HG02759 (cell line): Measurements from ENCODE around the gene SYNPR.
A peak's percentile ranks its signal among the peaks of the same experiment; 100 is the strongest.
"Not testable (repeated sequence)": the region's sequence is repeated elsewhere in the genome, so short reads cannot be mapped to it uniquely, and the experiment has no call there.

ENCODE experiments used
- ATAC-seq: cut with Tn5 transposase; IDR thresholded peaks from one replicate; pipeline ENCODE4 v1.9.1; 2021; ENCODE audit warnings: mild to moderate bottlenecking, moderate library complexity; ENCODE audit not compliant: unreplicated experiment

Gene SYNPR

GRCh38 chr3:63278171-63279004, at the start of gene SYNPR:
SYNPR (plus strand) TSS chr3:63278308.
- ATAC-seq, result no peak

DNA sequence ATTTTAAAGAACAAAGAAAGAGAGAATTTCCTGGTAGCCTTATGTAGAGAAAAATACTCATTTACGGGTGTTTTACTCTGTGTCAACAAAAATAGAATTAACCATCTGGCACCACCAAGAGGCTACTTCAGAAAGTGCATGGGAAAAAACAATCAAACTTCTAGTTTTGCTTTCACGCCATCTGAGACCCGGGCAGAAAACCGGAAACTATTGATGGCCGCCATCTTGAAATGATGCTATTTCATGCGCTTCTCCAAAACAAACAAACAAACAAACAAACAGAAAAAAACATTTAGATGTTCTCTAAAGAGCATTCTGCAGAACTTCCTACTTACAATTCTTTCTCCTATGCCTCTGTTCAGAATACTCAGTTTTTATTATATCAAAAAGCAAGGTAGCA, 49.4 kb upstream of the SYNPR start:
- peak; percentile 77 for ATAC-seq

DNA sequence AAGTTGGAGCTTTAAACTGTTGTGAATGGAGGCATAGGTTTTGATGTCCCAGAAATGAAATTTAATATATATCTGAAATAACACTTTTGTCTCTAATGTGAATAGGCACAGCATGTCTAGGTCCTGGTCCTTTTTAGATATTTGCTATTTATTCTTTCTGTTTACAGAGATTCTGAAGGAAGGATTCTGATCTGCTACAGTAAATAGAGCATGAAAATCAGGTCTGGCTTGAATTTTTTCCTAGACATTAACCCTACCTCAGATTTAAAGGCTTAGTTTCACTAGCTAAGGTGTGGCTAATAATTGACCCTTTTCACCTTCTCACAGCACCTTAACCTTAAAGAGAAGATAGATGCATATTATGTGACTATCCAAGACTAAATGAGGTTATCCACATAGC, 48.0 kb upstream of the SYNPR start:
- no peak for ATAC-seq

DNA sequence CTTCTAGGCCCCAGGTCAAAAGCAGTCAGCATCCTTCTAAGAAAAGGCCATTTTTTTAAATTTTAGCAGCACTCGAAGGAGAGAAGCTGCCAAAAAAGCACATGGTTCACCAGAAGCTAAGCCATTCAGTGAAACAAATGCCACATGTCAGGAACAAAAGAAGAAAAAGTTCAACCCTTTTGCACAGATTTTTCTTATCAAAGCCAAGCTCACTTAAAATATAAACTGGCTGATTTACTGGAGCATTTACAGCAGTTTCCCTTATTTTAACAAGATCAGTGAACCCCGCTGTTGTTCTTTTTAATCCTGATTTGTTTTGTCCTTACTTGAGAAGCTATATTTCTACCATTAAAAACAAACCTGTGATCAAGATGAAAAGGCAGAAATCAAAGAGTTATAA, 46.5 kb upstream of the SYNPR start:
- no peak for ATAC-seq

GRCh38 chr3:63232764-63233396, 45.2 kb upstream of the SYNPR start:
- ATAC-seq, result no peak

- ATAC-seq, result no peak
These were observed 37.7 kb upstream of the SYNPR start for GRCh38 chr3:63240381-63240902.

GRCh38 chr3:63242124-63242523, 36.0 kb upstream of the SYNPR start:
- no peak for ATAC-seq

DNA sequence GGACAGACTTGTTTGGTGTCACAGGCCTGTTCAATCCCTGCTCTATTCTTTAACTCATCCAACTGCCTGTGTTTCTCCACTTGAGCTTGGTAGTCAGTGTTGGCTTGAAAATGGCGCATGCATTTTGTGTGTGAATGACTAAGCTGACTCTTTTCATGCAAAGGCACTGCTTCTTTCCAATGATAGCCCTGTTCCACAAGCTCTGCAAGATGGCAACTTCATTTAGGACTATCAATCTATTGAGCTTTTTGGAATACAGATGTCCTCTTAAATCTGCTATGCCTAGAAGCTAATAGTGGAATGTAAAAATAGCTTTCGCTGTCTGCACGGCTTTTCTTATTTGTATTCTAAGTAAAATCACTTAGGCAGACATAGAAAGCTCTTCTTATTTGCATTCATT, 33.6 kb upstream of the SYNPR start:
- no peak for ATAC-seq

DNA sequence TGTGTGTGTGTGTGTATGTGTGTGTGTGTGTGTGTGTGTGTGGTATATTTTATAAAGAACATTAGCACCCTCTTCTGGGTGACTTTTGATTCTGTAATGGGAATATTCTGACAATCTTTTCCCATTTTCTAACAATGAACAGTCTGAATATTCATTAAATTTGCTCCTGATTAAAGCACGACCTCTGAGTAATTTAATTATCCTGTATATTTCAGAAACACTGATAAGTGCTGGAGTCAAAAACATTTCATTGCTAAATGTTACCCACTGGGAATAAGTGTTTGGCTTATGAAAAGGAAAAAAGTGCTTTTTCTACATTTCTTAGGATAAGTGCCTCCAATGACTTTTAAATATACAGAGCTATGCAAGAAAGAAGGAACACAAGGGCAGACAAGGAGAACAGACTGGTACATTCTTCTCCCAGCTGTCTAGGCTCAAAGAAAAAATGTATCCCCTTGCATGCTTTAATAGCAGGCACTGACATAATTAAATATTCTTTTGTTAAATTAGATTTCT, 32.3 kb upstream of the SYNPR start:
- ATAC-seq, result no peak

DNA sequence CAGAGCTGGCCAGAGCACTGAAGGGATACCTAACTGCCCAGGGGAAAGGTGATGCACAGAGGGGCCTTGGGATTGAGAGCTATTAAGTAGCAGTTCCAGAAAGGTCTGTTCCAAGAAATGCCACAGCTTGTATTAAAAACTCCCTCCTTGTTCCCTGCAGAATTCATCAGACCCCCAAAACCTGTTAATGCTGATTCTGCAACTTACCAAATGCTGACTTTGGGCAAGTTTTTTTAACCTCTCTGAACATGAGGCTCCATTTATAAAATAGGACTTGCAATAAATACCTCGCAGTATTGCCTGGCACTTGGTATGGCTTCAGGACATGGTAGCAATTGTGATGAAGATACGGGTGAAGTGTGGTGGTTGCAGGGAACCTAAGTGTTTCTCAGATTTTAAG, 30.1 kb upstream of the SYNPR start:
- ATAC-seq, result no peak

DNA sequence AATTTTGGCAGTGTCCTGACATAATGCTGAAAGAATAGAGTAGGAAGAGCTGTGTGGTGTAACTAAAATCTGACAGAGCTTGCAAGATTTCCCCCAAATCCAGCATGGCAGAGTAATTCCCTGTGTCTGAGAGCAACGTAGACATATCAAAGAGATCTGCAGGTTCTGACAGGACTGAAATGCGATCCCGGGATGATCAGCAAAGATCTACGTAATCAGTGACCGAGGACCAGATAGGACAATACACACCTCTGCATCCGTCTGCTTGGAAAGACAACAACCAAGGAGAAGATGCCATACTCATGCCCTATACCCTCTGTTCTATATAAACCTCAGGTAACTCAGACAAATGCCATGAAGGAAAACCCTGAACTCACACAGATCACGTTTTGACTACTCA, 26.6 kb upstream of the SYNPR start:
- no peak for ATAC-seq

DNA sequence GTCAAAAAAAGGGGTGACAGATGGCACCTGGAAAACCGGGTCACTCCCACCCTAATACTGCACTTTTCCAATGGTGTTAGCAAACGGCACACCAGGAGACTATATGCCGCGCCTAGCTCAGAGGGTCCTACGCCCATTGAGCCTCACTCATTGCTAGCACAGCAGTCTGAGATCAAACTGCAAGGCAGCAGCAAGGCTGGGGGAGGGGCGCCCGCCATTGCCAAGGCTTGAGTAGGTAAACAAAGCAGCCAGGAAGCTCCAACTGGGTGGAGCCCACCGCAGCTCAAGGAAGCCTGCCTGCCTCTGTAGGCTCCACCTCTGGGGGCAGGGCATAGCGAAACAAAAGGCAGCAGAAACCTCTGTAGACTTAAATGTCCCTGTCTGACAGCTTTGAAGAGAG, 22.3 kb upstream of the SYNPR start:
- ATAC-seq, result not testable (repeated sequence)

DNA sequence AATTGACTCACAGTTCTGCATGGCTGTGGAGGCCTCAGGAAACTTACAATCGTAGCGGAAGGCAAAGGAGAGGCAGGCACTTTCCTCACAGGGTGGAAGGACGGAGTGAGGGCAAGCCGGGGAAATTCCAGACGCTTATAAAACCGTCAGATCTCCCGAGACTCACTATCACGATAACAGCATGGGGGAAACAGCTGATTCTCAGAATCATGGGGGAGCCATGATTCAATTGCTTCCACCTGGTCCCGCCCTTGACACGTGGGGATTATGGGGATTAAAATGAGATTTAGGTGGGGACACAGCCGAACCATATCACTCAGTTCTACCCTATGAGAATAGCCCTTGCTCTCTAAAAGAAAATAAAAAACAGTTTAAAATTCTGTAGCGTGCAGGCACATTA, 13.4 kb upstream of the SYNPR start:
- ATAC-seq, result no peak

DNA sequence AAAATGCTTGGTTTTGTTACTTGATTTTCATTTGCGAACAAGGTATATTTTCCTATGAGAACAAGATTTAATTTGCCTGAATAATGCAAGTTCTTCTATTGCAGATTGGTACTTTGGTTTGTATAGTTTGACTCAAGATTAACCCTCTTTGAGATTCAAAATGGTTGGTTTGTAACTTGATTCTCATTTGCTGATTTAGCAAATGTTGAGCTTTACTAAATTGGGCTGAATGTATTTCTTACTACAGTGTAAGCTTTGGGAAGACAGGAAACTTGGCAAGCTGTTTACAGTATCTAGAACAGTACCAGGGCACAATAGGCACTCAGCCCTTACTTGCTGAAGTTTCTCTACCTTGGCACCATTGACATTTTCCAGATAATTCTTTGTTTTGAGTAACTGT, 3.7 kb upstream of the SYNPR start:
- no peak for ATAC-seq

- ATAC-seq, result no peak
These were observed 1.1 kb downstream of the SYNPR start for GRCh38 chr3:63279005-63279841.

DNA sequence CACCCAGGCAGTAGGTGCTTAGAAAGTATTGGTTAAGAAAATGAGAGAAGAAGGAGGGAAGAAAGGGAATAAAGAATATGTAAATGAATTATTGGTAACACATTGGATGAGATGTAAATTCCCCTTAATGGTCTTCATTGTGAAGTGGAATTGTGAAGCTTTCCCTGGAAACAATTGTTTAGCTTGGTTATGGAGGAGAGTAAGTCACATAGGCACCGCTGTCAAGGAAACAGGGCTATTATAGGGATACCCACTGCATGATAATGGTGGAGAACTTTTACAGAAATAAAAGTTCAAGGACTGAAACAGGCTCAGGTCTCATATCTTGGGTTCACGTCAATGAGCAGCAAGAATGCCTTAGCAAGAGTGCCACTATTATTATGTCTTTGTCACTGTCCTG, 9.5 kb downstream of the SYNPR start:
- ATAC-seq, result no peak

DNA sequence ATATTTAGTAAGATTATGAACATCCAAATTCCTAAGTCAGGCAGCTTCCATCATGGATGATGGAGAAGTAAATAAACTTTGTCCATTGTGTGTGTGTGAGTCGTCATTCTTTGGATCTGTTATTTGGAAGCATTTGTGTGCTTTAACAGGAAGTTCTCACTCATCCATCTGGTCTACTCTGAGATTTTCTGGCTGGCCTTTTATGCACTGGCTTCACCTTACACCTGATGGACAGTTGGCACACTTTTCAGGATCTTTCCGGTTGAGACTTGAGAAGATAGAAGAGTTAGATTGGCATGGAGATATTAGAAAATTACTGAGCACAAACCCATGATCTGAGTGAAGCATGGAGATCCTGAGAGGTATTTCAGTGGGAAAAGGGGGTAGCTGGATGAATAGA, 12.6 kb downstream of the SYNPR start:
- no peak for ATAC-seq

GRCh38 chr3:63294332-63294731, 16.2 kb downstream of the SYNPR start:
- no peak for ATAC-seq

DNA sequence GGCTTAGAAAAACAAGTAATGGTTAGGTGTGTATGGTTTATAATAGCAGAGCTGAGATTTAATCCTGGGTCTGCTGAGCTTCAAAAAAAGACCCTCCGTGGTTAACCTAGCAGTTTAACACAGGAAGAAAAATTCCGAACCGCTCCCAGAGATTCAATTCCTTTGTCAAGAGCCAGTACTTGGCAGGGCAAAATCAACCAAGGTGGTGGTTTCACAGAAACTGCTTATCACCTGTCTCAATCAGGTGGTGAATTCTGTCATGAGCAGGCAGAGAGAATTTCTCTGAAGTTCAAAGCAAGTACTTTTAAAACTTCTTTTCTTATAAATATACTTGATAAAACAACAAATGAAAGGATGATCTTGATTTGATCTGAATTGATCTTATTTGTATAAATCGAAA, 17.2 kb downstream of the SYNPR start:
- ATAC-seq, result no peak

GRCh38 chr3:63295806-63296205, 17.7 kb downstream of the SYNPR start:
- no peak for ATAC-seq

GRCh38 chr3:63296249-63296648, 18.1 kb downstream of the SYNPR start:
- no peak for ATAC-seq
